ENCODE data around the gene GAB2.
"Not testable (repeated sequence)": the region's sequence is repeated elsewhere in the genome, so short reads cannot be mapped to it uniquely, and the experiment has no call there.

GAB2 gene

DNA sequence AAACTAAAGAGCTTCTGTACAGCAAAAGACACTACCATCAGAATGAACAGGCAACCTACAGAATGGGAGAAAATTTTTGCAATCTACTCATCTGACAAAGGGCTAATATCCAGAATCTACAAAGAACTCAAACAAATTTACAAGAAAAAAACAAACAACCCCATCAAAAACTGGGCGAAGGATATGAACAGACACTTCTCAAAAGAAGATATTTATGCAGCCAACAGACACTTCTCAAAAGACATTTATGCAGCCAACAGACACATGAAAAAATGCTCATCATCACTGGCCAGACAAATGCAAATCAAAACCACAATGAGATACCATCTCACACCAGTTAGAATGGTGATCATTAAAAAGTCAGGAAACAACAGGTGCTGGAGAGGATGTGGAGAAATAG lies 60.2 kb downstream of the GAB2 start:
- DNase-seq (ENCODE audit: low spot score in 2 of 2); H3K9me3 Mint-ChIP-seq; H3K36me3 Mint-ChIP-seq; ATAC-seq (ENCODE audit: low read depth); H3K27me3 Mint-ChIP-seq; H3K4me3 Mint-ChIP-seq; H3K27ac Mint-ChIP-seq: not testable (repeated sequence)
- H3K4me1 Mint-ChIP-seq, result peaks cover 27% of the 10 kb centered on the region

DNA sequence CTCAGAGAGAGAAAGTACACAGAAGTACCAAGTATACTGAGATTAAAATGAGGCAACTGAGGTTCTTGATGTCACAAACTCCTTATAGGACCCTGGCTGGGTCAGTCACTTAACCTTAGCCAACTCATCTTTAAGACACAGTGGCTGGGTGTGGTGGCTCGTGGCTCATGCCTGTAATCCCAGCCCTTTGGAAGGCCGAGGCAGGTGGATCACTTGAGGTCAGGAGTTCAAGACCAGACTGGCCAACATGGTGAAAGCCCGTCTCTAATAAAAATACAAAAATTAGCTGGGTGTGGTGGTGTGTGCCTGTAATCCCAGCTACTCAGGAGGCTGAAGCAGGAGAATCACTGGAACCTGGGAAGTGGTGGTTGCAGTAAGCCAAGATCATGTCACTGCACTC lies 61.9 kb downstream of the GAB2 start:
- H3K4me3 Mint-ChIP-seq; H3K36me3 Mint-ChIP-seq; ATAC-seq (ENCODE audit: low read depth); H3K27me3 Mint-ChIP-seq; H3K9me3 Mint-ChIP-seq; DNase-seq (ENCODE audit: low spot score in 2 of 2): not testable (repeated sequence)
- H3K4me1 Mint-ChIP-seq, result peaks cover 37% of the 10 kb centered on the region
- H3K27ac Mint-ChIP-seq, result peak overlapping the region; percentile 17

DNA sequence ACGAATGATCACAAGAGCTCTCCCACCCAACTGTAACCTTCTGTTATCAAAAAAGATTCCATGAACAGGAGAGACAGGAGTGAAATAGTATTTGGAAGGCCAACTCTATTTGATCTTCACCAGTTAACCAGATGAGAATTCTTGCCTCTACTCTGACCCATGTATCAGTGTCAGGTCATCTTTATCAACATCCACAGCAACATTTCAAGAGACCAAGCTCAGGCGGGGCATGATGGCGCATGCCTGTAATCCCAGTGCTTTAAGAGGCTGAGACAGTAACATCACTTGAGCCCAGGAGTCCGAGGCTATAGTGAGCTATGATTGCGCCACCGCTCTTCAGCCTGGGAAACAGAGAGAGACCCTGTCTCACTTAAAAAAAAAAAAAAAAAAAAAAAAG lies 62.3 kb downstream of the GAB2 start:
- ATAC-seq (ENCODE audit: low read depth), result no peak
- Mint-ChIP-seq H3K27ac (peak overlapping the region; percentile 24), H3K9me3 (no peaks in the 10 kb centered on the region), H3K36me3 (peaks cover 5% of the 10 kb centered on the region), H3K4me3 (no peak overlapping the region), H3K4me1 (peaks cover 38% of the 10 kb centered on the region), H3K27me3 (no peaks in the 10 kb centered on the region)
- DNase-seq (ENCODE audit: low spot score in 2 of 2), result no peak

DNA sequence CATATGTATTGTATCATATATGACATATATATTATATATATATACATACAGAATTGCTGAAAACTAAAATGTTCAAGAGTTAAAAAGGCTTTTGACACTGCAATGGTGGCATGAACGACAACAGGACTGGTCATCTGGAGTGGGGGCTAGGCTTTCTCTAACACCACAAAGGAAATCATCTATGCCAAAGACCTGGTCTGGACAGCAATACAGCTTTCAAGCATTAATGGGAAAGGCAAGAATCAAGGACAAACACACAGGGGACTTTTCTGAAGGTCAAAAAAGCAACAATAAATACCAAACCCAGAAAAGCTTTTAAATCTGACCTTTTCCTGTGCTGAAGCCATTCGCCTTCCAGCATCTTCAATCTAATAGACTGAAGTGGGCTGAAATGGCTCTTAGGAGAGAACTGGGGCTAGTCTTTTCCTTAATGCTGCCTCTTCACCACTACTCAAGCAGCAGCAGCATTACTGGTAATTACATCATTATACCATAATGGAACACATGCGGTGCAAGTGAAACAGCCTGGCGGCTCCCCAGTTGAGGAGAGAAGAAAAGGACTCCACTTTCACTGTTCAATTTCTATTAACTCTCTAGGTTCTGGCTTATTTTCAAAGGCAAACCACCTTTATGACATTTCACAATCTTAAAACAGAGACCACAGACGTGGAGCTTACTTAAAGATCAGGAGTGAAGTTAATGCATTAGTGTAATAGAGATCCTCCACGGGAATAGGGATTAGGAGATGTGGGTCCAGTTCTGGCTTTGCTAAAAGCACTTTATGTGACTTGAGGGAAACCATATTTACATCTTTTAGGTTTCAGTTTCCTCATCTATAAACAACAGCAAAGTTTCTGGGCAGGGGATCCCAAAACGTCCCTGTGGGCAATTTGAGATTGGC lies 63.0 kb downstream of the GAB2 start:
- peaks cover 3% of the 10 kb centered on the region for H3K36me3 Mint-ChIP-seq
- peak overlapping the region; percentile 24 for H3K27ac Mint-ChIP-seq
- H3K4me1 Mint-ChIP-seq, result peaks cover 38% of the 10 kb centered on the region
- H3K27me3 Mint-ChIP-seq, result no peaks in the 10 kb centered on the region
- no peak for ATAC-seq (ENCODE audit: low read depth)
- H3K4me3 Mint-ChIP-seq, result no peak overlapping the region
- H3K9me3 Mint-ChIP-seq, result no peaks in the 10 kb centered on the region
- no peak for DNase-seq (ENCODE audit: low spot score in 2 of 2)

DNA sequence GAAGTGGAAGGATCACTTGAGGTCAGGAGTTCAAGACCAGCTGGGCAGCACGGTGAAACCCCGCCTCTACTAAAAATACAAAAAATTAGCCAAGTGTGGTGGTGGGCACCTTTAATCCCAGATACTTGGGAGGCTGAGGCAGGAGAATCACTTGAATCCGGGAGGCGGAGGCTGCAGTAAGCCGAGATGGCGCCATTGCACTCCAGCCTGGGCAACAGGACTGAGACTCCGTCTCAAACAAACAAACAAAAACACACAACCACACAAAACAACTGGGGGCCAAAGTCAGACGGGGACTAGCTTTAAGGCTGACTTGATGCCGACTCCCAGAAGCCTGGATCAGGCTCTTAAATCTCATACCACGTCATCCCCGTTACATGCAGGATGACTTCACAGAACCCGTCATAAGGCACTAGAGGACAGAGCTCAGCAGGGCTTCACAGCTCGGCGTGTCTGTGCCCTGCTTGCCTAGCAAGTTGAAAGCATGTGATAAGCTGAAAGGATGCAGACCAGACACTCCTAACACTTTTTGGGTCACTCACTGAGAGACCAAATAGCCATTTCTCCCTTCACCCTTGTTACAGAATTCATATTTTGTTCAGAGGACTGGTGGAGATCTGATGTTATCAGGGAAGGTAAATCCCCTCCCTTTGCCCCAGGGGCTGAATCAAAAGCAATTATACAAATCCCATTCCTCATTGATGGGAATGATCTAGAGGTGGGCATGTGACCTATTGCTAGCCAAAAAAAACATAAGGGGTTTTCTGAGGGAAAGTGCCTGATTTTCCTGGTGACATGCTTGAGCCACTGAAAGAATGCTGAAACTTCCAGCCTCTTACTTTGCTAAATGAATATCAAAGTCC lies 65.4 kb downstream of the GAB2 start:
- DNase-seq (ENCODE audit: low spot score in 2 of 2), result no peak
- Mint-ChIP-seq H3K27me3 (no peaks in the 10 kb centered on the region), H3K9me3 (no peaks in the 10 kb centered on the region), H3K4me1 (peaks cover 38% of the 10 kb centered on the region), H3K27ac (peak overlapping the region; percentile 41), H3K36me3 (peaks cover 3% of the 10 kb centered on the region), H3K4me3 (no peak overlapping the region)
- ATAC-seq (ENCODE audit: low read depth), result no peak

DNA sequence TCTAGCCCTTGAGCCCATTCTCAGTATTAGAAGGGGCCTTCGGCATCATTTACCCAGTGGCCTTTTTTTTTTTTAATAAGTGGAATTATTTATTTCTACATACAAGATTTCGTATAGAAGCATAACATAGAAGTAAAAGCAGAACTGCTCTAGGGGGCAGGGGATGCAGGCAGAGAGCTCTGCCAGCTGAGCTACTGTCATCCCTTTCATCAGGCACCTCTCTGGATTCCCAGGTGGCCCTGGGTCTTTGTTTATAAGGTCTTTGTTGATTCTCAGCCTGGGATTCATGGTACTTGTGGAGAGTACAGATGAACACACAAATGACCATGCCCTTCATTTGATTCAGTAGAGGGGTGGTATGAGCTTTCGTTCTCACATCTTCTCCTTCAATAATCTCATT lies 66.4 kb downstream of the GAB2 start:
- peaks cover 39% of the 10 kb centered on the region for H3K4me1 Mint-ChIP-seq
- H3K27ac Mint-ChIP-seq, result peak overlapping the region; percentile 73
- ATAC-seq (ENCODE audit: low read depth), result peak; percentile 53
- H3K27me3 Mint-ChIP-seq, result no peaks in the 10 kb centered on the region
- no peak for DNase-seq (ENCODE audit: low spot score in 2 of 2)
- no peaks in the 10 kb centered on the region for H3K9me3 Mint-ChIP-seq
- no peak overlapping the region for H3K4me3 Mint-ChIP-seq
- no peaks in the 10 kb centered on the region for H3K36me3 Mint-ChIP-seq

DNA sequence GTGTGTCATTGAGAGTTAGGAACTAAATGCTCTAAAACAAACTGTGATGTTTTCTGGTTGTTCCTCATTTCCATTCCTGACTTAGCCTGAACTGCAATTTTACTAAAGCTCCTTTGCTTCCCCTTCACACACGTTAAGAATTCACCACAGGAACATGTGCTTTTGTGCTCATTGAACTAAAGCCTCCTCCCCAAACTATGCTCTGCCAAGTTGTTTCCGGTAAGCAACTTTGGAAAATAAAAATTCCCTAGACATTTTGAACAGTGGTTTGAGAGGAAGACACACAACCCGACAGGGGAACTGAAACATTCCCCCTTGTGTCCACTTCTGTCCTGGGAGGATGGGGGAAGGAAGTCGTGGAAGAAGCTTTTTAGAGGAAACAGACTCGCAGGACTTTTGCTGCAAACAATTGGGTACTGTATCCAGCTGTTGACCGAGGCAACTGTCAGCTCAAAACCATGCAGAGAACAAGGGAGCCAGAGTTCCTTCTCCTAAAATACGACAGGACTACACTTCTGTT lies 66.9 kb downstream of the GAB2 start:
- Mint-ChIP-seq H3K4me3 (peak overlapping the region; percentile 73), H3K27me3 (no peaks in the 10 kb centered on the region), H3K4me1 (peaks cover 40% of the 10 kb centered on the region), H3K9me3 (no peaks in the 10 kb centered on the region), H3K36me3 (no peaks in the 10 kb centered on the region), H3K27ac (peak overlapping the region; percentile 73)
- DNase-seq (ENCODE audit: low spot score in 2 of 2) (no peak), ATAC-seq (ENCODE audit: low read depth) (peak; percentile 71)

DNA sequence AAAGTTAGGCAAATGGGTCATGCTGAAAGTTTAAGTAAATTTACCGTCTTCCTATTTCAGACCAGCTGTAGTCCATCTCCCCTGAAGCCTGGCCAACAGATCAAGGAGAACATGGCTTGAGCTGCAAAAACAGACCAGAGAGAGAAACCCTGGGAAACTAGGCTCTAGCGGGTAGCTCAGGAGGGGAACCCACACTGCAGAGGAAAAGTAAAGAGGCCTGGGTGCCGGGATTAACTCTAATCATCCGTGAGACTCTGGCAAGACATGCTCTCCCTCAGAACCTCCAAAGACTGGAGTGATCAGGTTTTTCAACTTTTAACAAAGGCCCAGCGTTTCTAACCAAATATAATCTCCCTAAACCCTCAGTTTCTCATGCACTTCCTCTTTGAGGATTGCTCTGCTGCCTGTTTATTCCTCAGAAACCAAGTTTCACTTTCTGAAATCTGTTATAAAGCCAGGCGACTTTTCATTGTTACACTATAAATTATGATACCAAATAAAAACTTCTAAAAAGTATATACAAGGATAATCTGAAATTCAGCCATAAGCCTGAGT lies 67.5 kb downstream of the GAB2 start:
- no peaks in the 10 kb centered on the region for H3K36me3 Mint-ChIP-seq
- H3K4me3 Mint-ChIP-seq, result peak overlapping the region; percentile 73
- no peaks in the 10 kb centered on the region for H3K27me3 Mint-ChIP-seq
- peak overlapping the region; percentile 73 for H3K27ac Mint-ChIP-seq
- peaks cover 40% of the 10 kb centered on the region for H3K4me1 Mint-ChIP-seq
- ATAC-seq (ENCODE audit: low read depth), result peak; percentile 46
- no peak for DNase-seq (ENCODE audit: low spot score in 2 of 2)
- H3K9me3 Mint-ChIP-seq, result no peaks in the 10 kb centered on the region

DNA sequence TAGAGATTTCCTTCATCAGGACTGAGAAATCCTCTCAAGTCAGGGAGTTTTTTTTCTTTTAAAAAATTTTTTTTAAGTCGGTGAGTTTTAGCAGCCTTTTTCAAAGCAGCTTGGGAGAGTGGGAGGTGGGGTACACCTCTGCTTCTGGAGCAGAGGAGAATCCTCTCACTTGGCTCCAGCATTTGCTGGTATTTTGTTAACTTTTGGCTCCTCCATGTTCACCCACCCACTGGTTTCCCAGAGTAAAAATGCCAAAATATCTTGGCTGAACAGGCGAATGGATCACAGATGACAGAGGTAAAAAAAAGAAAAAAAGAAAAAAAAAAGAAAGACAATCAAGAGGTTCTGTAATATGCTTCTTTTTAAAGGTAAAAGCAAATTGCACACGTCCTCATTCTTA lies 68.0 kb downstream of the GAB2 start:
- no peaks in the 10 kb centered on the region for H3K9me3 Mint-ChIP-seq
- H3K4me3 Mint-ChIP-seq, result no peak overlapping the region
- H3K36me3 Mint-ChIP-seq, result no peaks in the 10 kb centered on the region
- ATAC-seq (ENCODE audit: low read depth) (no peak), DNase-seq (ENCODE audit: low spot score in 2 of 2) (no peak)
- no peaks in the 10 kb centered on the region for H3K27me3 Mint-ChIP-seq
- peak overlapping the region; percentile 73 for H3K27ac Mint-ChIP-seq
- H3K4me1 Mint-ChIP-seq, result peaks cover 38% of the 10 kb centered on the region

DNA sequence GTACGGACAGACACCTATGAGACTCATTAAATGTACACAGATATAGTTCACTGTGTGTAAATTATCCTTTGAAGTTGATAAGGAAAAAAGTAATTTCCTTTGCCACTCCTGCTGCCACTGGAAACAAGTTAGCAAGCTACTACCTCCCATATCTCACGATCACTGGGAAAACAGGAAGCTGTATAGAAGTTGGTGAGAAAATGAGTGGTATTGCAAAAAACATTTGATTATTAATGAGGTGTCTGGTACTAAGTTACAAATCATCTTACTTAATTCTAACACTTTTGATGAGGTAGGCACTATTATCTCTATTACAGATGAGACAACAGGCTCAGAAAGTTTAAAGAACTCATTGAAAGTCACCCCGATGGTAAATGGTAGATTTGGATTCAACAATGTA lies 68.5 kb downstream of the GAB2 start:
- Mint-ChIP-seq H3K27ac (no peak overlapping the region), H3K27me3 (no peaks in the 10 kb centered on the region), H3K9me3 (no peaks in the 10 kb centered on the region), H3K4me3 (no peak overlapping the region), H3K36me3 (no peaks in the 10 kb centered on the region), H3K4me1 (peaks cover 37% of the 10 kb centered on the region)
- DNase-seq (ENCODE audit: low spot score in 2 of 2) (no peak), ATAC-seq (ENCODE audit: low read depth) (no peak)

DNA sequence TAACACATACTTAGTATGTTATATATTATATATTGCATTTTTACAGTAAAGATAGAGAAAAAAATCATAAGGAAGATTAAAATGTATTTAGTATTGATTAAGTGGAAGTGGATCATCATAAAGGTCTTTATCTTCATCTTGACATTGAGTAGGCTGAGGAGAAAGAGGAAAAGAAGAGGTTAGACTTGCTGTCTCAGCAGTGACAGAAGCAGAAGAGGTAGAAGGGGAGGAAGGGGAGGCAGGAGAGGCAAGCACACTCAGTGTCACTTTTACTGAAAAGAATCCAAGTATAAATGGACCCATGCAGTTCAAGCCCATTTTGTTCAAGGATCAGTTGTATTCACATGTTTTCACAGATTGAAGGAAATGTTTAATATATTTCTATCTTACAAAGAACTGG lies 69.7 kb downstream of the GAB2 start:
- Mint-ChIP-seq H3K27ac (no peak overlapping the region), H3K4me1 (peaks cover 39% of the 10 kb centered on the region), H3K36me3 (peaks cover 2% of the 10 kb centered on the region), H3K9me3 (no peaks in the 10 kb centered on the region), H3K4me3 (no peak overlapping the region), H3K27me3 (no peaks in the 10 kb centered on the region)
- DNase-seq (ENCODE audit: low spot score in 2 of 2), result no peak
- no peak for ATAC-seq (ENCODE audit: low read depth)

DNA sequence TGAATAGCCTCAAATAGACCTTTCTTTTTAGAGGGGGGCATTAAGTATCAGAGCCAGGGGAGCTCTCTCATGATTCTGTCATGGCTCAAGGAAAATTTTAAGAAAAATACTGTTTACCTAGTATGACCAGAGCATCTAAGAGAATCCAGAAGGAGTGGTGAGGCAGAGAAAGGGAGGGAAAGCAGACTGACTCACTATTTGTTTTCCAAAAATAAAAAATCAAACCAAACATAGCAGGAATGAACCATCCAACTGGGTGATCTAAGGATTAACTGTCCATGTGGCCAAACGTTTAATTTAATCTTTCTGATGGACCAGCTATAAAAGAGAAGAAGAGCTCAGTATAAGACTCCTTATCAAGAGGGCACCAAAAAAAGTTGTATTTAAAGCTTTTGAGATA lies 70.8 kb downstream of the GAB2 start:
- no peak for DNase-seq (ENCODE audit: low spot score in 2 of 2)
- H3K27me3 Mint-ChIP-seq, result no peaks in the 10 kb centered on the region
- peaks cover 36% of the 10 kb centered on the region for H3K4me1 Mint-ChIP-seq
- no peak overlapping the region for H3K4me3 Mint-ChIP-seq
- peak overlapping the region; percentile 72 for H3K27ac Mint-ChIP-seq
- no peak for ATAC-seq (ENCODE audit: low read depth)
- H3K9me3 Mint-ChIP-seq, result no peaks in the 10 kb centered on the region
- H3K36me3 Mint-ChIP-seq, result peaks cover 5% of the 10 kb centered on the region

DNA sequence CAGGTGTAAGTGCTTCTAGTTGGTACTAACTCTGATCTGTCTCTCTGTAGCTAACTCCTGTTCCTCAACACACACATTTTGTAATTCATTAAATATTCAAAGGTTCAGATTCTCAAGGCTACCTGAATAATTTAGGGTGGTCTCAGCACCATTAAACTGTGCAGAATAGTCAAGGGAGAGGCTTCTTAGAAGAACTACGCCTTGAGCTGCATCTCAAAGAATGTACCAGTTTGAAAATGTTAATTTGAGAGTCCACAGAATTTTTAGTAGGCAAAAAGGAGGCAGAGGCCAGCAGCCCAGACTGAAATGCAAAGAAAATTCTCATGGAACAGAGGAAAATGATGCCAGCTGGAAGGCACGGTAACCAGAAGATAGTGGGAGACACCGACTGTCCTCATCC lies 72.2 kb downstream of the GAB2 start:
- ATAC-seq (ENCODE audit: low read depth) (no peak), DNase-seq (ENCODE audit: low spot score in 2 of 2) (no peak)
- no peak overlapping the region for H3K27ac Mint-ChIP-seq
- no peak overlapping the region for H3K4me3 Mint-ChIP-seq
- peaks cover 5% of the 10 kb centered on the region for H3K36me3 Mint-ChIP-seq
- H3K4me1 Mint-ChIP-seq, result peaks cover 31% of the 10 kb centered on the region
- no peaks in the 10 kb centered on the region for H3K27me3 Mint-ChIP-seq
- H3K9me3 Mint-ChIP-seq, result no peaks in the 10 kb centered on the region

DNA sequence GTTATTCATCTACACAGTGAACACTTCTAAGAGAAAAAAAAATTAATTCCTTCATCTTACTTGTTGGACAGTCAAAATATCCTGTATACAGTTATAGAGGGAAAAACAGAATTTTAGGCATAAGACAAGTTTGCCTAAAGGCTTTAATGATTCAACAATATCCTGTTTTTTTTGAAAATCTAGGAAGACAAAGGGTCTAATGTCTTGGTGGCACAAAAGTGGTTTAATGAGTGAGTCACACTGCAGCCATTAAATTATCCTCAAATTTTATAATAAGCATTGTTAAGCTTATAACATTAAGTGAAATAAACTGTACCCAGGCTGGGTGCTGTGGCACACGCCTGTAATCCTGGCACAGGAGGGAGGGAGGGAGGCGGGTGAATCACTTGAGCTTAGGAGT lies 72.9 kb downstream of the GAB2 start:
- Mint-ChIP-seq H3K27me3 (no peaks in the 10 kb centered on the region), H3K36me3 (peaks cover 5% of the 10 kb centered on the region), H3K9me3 (no peaks in the 10 kb centered on the region), H3K27ac (no peak overlapping the region), H3K4me1 (peaks cover 29% of the 10 kb centered on the region), H3K4me3 (no peak overlapping the region)
- no peak for ATAC-seq (ENCODE audit: low read depth)
- DNase-seq (ENCODE audit: low spot score in 2 of 2), result no peak

Measured in memory B cell (primary cell).